Gastroesophageal sphincter (tissue), 4 donors: ENCODE data around the gene PRELID1. TPM values are rescaled to one million over a fixed set of nuclear protein-coding genes. Genes with fewer than 3 reads are reported as not detected.

Experiments used
- ATAC-seq: fragments of 150-250 bp; one replicate; pipeline ENCODE4 v1.9.1; 2016; ENCODE audit warnings: mild to moderate bottlenecking, moderate library complexity
- H3K27ac ChIP-seq, 4 donors: fragments of 200-600 bp; sonication (generic) in 3 of 4; 1 replicate in 3 of 4; 2 replicates in 1 of 4; pipeline ENCODE4 v1.5.1; 2016 to 2019
- H3K27me3 ChIP-seq: fragments of 200-600 bp; sonication (generic); one replicate; pipeline ENCODE4 v1.5.1; 2019
- H3K36me3 ChIP-seq, 2 donors: fragments of 200-600 bp; sonication (generic); one replicate each; pipeline ENCODE4 v1.5.1; 2019; ENCODE audit warnings: control low read depth in 1 of 2
- H3K4me1 ChIP-seq, 3 donors: fragments of 200-600 bp; sonication (generic); 1 replicate in 2 of 3; 2 replicates in 1 of 3; pipeline ENCODE4 v1.5.1; 2016 to 2019; ENCODE audit warnings: control low read depth in 2 of 3
- H3K4me3 ChIP-seq, 2 donors: fragments of 200-600 bp; sonication (generic); one replicate each; pipeline ENCODE4 v1.5.1; 2019; ENCODE audit warnings: mild to moderate bottlenecking in 1 of 2, moderate library complexity in 1 of 2
- H3K9me3 ChIP-seq, 3 donors: fragments of 200-600 bp; sonication (generic); one replicate each; pipeline ENCODE4 v1.5.1; 2017 to 2019; ENCODE audit warnings: control low read depth in 2 of 3
- EP300 ChIP-seq: sonication (generic); formaldehyde crosslinking; IDR thresholded peaks from one replicate; pipeline ENCODE4 v1.6.1; 2017; ENCODE audit warnings: antibody characterized with exemption, mild to moderate bottlenecking
- POLR2A ChIP-seq, 2 donors: fragments of 450-650 bp; IDR thresholded peaks; one replicate each; pipeline ENCODE4 v1.6.1; 2017; ENCODE audit warnings: antibody characterized with exemption in 2 of 2, mild to moderate bottlenecking in 2 of 2, moderate library complexity in 1 of 2
- POLR2AphosphoS5 ChIP-seq: sonication (generic); formaldehyde crosslinking; IDR thresholded peaks from one replicate; pipeline ENCODE4 v1.6.1; 2017; ENCODE audit warnings: antibody characterized with exemption
- WGBS, 2 donors: methylation state at CpG; one replicate each; pipeline ENCODE4 v1.1.5; 2018; ENCODE audit warnings: low coverage in 1 of 2; 5-methylcytosine and 5-hydroxymethylcytosine counted together
- total RNA-seq, 4 donors: library from RNA; depleted of rRNA; stranded (reverse); fragments of >200 nt; gene quantifications; one replicate each; pipeline ENCODE4 v1.1.0, GENCODE V29; 2016
- TF ChIP-seq, protein P1 (sequence below), 4 experiments: fragments of 200-600 bp in 2 of 4; fragments of 450-650 bp in 2 of 4; sonication (generic) in 1 of 4; IDR thresholded peaks; one replicate each; pipeline ENCODE4 v1.5.1; 2017 to 2019; ENCODE audit warnings: antibody characterized with exemption in 4 of 4, mild to moderate bottlenecking in 2 of 4, moderate library complexity in 2 of 4

PRELID1 gene
- total RNA-seq, 4 donors from 2014 or later, result 60.4 to 97.5 (median 73.5) TPM

DNA sequence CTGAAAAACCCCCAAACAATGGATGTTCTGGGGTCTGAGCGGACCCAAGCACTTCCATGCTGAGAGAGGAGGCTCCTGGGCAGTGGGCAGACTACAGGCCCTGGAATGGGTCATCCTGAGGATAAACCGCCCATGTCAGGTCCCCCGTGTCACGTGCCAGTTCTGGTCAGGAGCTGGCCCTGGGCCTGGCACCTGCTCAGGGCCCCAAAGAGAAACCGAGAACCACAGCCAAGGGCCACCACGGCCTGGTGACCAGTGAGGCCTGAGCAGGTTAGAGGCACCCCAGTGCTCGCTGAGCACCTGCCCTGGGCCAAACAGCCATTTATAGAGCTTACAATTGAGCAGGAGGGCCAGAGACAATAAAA, 32.1 kb downstream of the PRELID1 start:
- H3K9me3 ChIP-seq, result no peaks in the 10 kb centered on the region
- no peaks in the 10 kb centered on the region for H3K27me3 ChIP-seq
- peaks cover 0 to 8% (median 0%) of the 10 kb centered on the region in 3 donors for H3K4me1 ChIP-seq
- WGBS, 2 donors, result 94% methylated on average over 5 of the region's 7 CpGs; no CpG with 5 or more reads in 1 of the 2 donors
- peaks cover 0 to 100% of the 10 kb centered on the region in 2 donors for H3K36me3 ChIP-seq
- H3K4me3 ChIP-seq, result no peak overlapping the region
- TF ChIP-seq, protein P1, sequence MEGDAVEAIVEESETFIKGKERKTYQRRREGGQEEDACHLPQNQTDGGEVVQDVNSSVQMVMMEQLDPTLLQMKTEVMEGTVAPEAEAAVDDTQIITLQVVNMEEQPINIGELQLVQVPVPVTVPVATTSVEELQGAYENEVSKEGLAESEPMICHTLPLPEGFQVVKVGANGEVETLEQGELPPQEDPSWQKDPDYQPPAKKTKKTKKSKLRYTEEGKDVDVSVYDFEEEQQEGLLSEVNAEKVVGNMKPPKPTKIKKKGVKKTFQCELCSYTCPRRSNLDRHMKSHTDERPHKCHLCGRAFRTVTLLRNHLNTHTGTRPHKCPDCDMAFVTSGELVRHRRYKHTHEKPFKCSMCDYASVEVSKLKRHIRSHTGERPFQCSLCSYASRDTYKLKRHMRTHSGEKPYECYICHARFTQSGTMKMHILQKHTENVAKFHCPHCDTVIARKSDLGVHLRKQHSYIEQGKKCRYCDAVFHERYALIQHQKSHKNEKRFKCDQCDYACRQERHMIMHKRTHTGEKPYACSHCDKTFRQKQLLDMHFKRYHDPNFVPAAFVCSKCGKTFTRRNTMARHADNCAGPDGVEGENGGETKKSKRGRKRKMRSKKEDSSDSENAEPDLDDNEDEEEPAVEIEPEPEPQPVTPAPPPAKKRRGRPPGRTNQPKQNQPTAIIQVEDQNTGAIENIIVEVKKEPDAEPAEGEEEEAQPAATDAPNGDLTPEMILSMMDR (IDR thresholded peaks at IDR 0.05), result no peak
- TF ChIP-seq POLR2AphosphoS5, result no peak
- no peak for TF ChIP-seq POLR2A (IDR thresholded peaks at IDR 0.05)
- TF ChIP-seq EP300, result no peak
- ATAC-seq, result no peak
- H3K27ac ChIP-seq, result no peak overlapping the region

DNA sequence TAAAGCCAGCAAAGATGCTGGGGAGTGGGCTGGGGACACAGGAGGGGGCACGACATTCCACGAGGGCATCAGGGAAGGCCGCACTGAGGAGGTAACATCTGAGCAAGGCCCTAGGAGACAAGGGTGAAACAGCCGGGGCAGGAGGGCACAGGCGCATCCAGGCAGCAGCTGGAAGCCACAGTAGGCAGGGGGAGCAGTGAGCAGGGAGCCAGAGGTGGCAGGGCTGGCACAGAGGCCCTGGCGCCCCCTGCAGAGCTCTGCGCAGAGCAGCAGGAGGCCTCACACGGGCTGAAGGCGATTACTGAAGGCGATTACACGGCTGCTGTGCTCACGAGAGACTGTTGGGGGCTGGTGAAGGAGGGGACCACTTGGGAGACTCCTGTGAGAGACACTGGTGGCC, 32.5 kb downstream of the PRELID1 start:
- H3K27ac ChIP-seq, result no peak overlapping the region

DNA sequence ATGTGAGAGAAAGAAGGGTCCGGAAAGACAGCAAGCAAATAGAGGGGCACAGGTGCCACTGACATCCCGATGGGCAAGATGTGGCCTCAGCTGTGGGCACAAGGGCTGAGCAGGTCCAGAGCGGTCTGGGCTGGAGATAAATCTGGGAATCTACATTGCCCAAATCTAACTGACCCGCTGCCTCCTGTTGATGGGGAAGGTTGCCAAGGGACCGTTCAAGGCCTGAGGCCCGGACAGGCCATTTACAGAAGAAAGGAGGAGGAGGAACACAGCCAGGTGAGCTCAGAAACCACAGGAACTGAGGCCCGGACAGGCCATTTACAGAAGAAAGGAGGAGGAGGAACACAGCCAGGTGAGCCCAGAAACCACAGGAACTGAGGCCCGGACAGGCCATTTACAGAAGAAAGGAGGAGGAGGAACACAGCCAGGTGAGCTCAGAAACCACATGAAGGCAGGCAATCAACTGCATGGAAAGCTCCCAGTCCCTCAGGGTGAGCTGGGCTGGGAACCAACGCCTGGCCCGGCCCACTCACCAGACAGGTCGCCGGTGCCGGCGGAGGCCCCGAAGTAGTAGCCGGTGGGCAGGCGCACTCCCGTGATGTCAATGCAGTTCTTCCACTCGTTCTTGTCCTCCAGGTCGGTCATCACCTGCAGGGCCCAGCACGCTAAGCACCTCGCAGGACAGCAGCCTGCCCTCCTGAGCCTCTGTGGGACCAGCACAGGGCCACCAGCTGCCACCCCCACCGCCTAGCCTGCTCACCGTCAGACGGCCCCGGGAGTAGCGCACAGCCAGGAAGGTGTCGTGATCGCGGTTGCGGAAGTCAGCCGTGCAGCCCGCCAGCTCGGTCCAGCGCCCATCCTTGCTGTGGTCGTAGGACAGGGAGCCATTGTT, 33.2 kb downstream of the PRELID1 start:
- Histone ChIP-seq H3K4me3 (no peak overlapping the region), H3K4me1 (peaks cover 0 to 8% (median 0%) of the 10 kb centered on the region in 3 donors), H3K27me3 (no peaks in the 10 kb centered on the region), H3K9me3 (no peaks in the 10 kb centered on the region), H3K27ac (no peak overlapping the region), H3K36me3 (peaks cover 0 to 98% of the 10 kb centered on the region in 2 donors)
- WGBS, 2 donors, result 92% methylated on average over 7 to 20 of the region's 36 CpGs
- ATAC-seq, result no peak
- TF ChIP-seq POLR2A (IDR thresholded peaks at IDR 0.05) (no peak), EP300 (no peak), POLR2AphosphoS5 (no peak)
- TF ChIP-seq, protein P1 (IDR thresholded peaks at IDR 0.05), result no peak

More for the DNA sequence above, 32.5 kb downstream of the PRELID1 start:
- peaks cover 0 to 98% of the 10 kb centered on the region in 2 donors for H3K36me3 ChIP-seq
- no peak for ATAC-seq
- 55% methylated on average over 8 of the region's 12 CpGs; no CpG with 5 or more reads in 1 of the 2 donors for WGBS, 2 donors
- no peaks in the 10 kb centered on the region for H3K9me3 ChIP-seq
- no peak overlapping the region for H3K4me3 ChIP-seq
- H3K27me3 ChIP-seq, result no peaks in the 10 kb centered on the region
- TF ChIP-seq, protein P1 (IDR thresholded peaks at IDR 0.05), result no peak
- TF ChIP-seq POLR2A (IDR thresholded peaks at IDR 0.05) (no peak), POLR2AphosphoS5 (no peak), EP300 (no peak)
- peaks cover 0 to 8% (median 0%) of the 10 kb centered on the region in 3 donors for H3K4me1 ChIP-seq

DNA sequence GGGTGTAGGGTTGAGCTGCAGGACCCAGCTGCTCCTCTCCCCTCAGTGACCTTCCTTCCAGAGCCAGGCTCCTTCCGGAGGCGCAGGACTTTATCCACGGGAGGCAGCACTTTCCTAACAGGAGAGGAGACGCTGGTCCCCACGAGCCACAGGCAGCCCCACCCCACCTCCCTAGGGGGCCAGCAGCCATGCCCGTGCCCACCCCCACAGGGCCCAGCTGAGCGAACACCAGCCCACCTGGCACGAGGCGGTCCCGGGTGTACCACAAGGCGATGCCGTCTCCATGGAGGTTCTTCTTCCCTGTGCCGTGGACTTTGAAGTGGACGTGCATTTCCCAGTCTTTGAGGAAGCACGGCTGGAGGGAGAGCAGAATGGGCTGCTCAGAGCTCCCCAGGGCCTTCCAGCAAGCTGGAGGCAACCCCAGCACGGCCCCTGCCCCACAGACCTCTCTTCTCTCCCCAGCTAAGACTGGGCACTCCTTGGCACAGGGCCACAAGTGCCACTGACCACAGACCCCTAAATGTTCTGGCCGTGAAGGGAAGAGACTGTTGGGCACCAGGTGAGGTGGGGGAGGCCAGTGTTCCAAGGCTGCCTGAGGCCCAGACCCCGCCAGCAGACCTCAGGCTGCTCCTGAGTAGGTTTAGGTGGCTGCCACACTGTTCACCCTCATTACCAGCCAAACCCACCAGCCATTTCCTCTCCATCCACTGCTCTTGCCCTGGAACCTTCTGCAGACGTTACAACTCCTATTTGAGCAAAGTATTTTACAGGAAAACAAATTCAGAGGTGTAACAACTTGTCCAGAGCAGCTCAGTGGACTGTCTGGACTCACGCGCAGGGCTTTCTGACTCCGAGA, 34.9 kb downstream of the PRELID1 start:
- no CpG with 5 or more reads among the region's 22 CpGs for WGBS, 2 donors
- peaks cover 0 to 89% of the 10 kb centered on the region in 2 donors for H3K36me3 ChIP-seq
- H3K4me1 ChIP-seq, result peaks cover 0 to 8% (median 0%) of the 10 kb centered on the region in 3 donors
- H3K4me3 ChIP-seq, result no peak overlapping the region
- TF ChIP-seq EP300, result no peak
- TF ChIP-seq, protein P1 (IDR thresholded peaks at IDR 0.05), result no peak
- TF ChIP-seq POLR2A (IDR thresholded peaks at IDR 0.05), result no peak
- no peak for TF ChIP-seq POLR2AphosphoS5
- no peak for ATAC-seq
- no peaks in the 10 kb centered on the region for H3K27me3 ChIP-seq
- H3K27ac ChIP-seq, result no peak overlapping the region
- H3K9me3 ChIP-seq, result no peaks in the 10 kb centered on the region
